Measurements from ENCODE around the gene ZBTB47.
A peak's percentile ranks its signal among the peaks of the same experiment; 100 is the strongest.

The ZBTB47 gene

GRCh38 chr3:42653560-42654330 lies at the start of gene ZBTB47:
TSS of gene ZBTB47 (plus strand) at chr3:42653697. CDS start at chr3:42658356, 4,659 bp downstream.
- no peak for DNase-seq

GRCh38 chr3:42605546-42606173 lies 47.8 kb upstream of the ZBTB47 start:
- no peak for DNase-seq

GRCh38 chr3:42608581-42608980 lies 44.9 kb upstream of the ZBTB47 start:
- no peak for DNase-seq

- peak; percentile 48 for DNase-seq
Observed at GRCh38 chr3:42610976-42611375, 42.5 kb upstream of the ZBTB47 start.

GRCh38 chr3:42612217-42612616 lies 41.3 kb upstream of the ZBTB47 start:
- peak; percentile 19 for DNase-seq

- no peak for DNase-seq
Observed at GRCh38 chr3:42612928-42613327, 40.6 kb upstream of the ZBTB47 start.

GRCh38 chr3:42613462-42613861 lies 40.0 kb upstream of the ZBTB47 start:
- DNase-seq: peak; percentile 23

- DNase-seq: no peak
Observed at GRCh38 chr3:42631620-42632019, 21.9 kb upstream of the ZBTB47 start.

GRCh38 chr3:42632146-42632545 lies 21.4 kb upstream of the ZBTB47 start:
- no peak for DNase-seq

- DNase-seq: no peak
Observed at GRCh38 chr3:42633544-42633943, 20.0 kb upstream of the ZBTB47 start.

GRCh38 chr3:42635111-42635510 lies 18.4 kb upstream of the ZBTB47 start:
- peak; percentile 24 for DNase-seq

GRCh38 chr3:42637001-42637400 lies 16.5 kb upstream of the ZBTB47 start:
- no peak for DNase-seq

- DNase-seq: peak; percentile 71
Observed at GRCh38 chr3:42638339-42638842, 15.1 kb upstream of the ZBTB47 start.

- DNase-seq: peak; percentile 12
Observed at GRCh38 chr3:42639192-42639591, 14.3 kb upstream of the ZBTB47 start.

- no peak for DNase-seq
Observed at GRCh38 chr3:42640129-42640528, 13.4 kb upstream of the ZBTB47 start.

- DNase-seq: no peak
Observed at GRCh38 chr3:42640771-42641370, 12.6 kb upstream of the ZBTB47 start.

GRCh38 chr3:42647821-42648459 lies 5.6 kb upstream of the ZBTB47 start:
- no peak for DNase-seq

- no peak for DNase-seq
Observed at GRCh38 chr3:42649006-42649405, 4.5 kb upstream of the ZBTB47 start.

- no peak for DNase-seq
Observed at GRCh38 chr3:42649783-42650182, 3.7 kb upstream of the ZBTB47 start.

GRCh38 chr3:42651248-42652091 lies 2.0 kb upstream of the ZBTB47 start:
- DNase-seq: no peak

- no peak for DNase-seq
Observed at GRCh38 chr3:42652251-42652610, 1.3 kb upstream of the ZBTB47 start.

GRCh38 chr3:42652611-42653302 lies 740 bp upstream of the ZBTB47 start:
- DNase-seq: peak; percentile 15

Measured in CD4-positive, alpha-beta T cell treated with Interleukin-4 for 4 hours (primary cell).